T-helper 2 cell treated with Interferon-gamma antibody and Interleukin-4, amounts not matched to agents 5 μg/mL and 100 μg/mL, for 36 hours (primary cell): ENCODE results near the gene GPANK1.
"Not testable (repeated sequence)": the region's sequence is repeated elsewhere in the genome, so short reads cannot be mapped to it uniquely, and the experiment has no call there.

Experiments used
- DNase-seq: peaks from one replicate; pipeline ENCODE4 v3.0.0; 2021; ENCODE audit warnings: low spot score
- H3K27ac Mint-ChIP-seq: one replicate; pipeline ENCODE4 v1.8.0; 2021; ENCODE audit warnings: mild to moderate bottlenecking, mixed read lengths
- H3K27me3 Mint-ChIP-seq: one replicate; pipeline ENCODE4 v1.8.0; 2021; ENCODE audit warnings: low read depth, mixed read lengths
- H3K36me3 Mint-ChIP-seq: one replicate; pipeline ENCODE4 v1.8.0; 2021; ENCODE audit warnings: low read depth, mixed read lengths
- H3K4me1 Mint-ChIP-seq: one replicate; pipeline ENCODE4 v1.8.0; 2021; ENCODE audit warnings: low read depth, mixed read lengths
- H3K4me3 Mint-ChIP-seq: one replicate; pipeline ENCODE4 v1.8.0; 2022; ENCODE audit warnings: mild to moderate bottlenecking, moderate library complexity, mixed read lengths
- H3K9me3 Mint-ChIP-seq: one replicate; pipeline ENCODE4 v1.8.0; 2021; ENCODE audit warnings: mixed read lengths

GPANK1 gene

GRCh38 chr6:31664790-31665500, at the start of gene GPANK1:
GPANK1 (minus strand) TSS chr6:31664997; CDS start chr6:31664478, 519 bp downstream.
- H3K9me3 Mint-ChIP-seq, result no peaks in the 10 kb centered on the region
- H3K4me1 Mint-ChIP-seq, result peaks cover 55% of the 10 kb centered on the region
- peak; percentile 92 for DNase-seq
- H3K27ac Mint-ChIP-seq, result peak within 1 kb of the TSS; percentile 97
- H3K36me3 Mint-ChIP-seq, result peaks cover 72% of the 10 kb centered on the region
- H3K27me3 Mint-ChIP-seq, result no peaks in the 10 kb centered on the region
- H3K4me3 Mint-ChIP-seq, result peak within 1 kb of the TSS; percentile 98

GRCh38 chr6:31713991-31714684, 49.3 kb upstream of the GPANK1 start:
- no peaks in the 10 kb centered on the region for H3K9me3 Mint-ChIP-seq
- peaks cover 8% of the 10 kb centered on the region for H3K27me3 Mint-ChIP-seq
- DNase-seq, result no peak
- H3K4me3 Mint-ChIP-seq, result no peak overlapping the region
- peaks cover 19% of the 10 kb centered on the region for H3K4me1 Mint-ChIP-seq
- H3K36me3 Mint-ChIP-seq, result no peaks in the 10 kb centered on the region
- H3K27ac Mint-ChIP-seq, result no peak overlapping the region

- H3K27ac Mint-ChIP-seq, result no peak overlapping the region
- peaks cover 16% of the 10 kb centered on the region for H3K4me1 Mint-ChIP-seq
- no peaks in the 10 kb centered on the region for H3K36me3 Mint-ChIP-seq
- H3K9me3 Mint-ChIP-seq, result no peaks in the 10 kb centered on the region
- peaks cover 8% of the 10 kb centered on the region for H3K27me3 Mint-ChIP-seq
- no peak overlapping the region for H3K4me3 Mint-ChIP-seq
- DNase-seq, result no peak
These were observed 48.7 kb upstream of the GPANK1 start for GRCh38 chr6:31713465-31713864.

GRCh38 chr6:31712296-31712695, 47.5 kb upstream of the GPANK1 start:
- no peak overlapping the region for H3K27ac Mint-ChIP-seq
- no peak overlapping the region for H3K4me3 Mint-ChIP-seq
- H3K9me3 Mint-ChIP-seq, result no peaks in the 10 kb centered on the region
- H3K36me3 Mint-ChIP-seq, result no peaks in the 10 kb centered on the region
- H3K27me3 Mint-ChIP-seq, result peaks cover 8% of the 10 kb centered on the region
- no peak for DNase-seq
- peaks cover 16% of the 10 kb centered on the region for H3K4me1 Mint-ChIP-seq

- Mint-ChIP-seq H3K4me1 (peaks cover 16% of the 10 kb centered on the region), H3K9me3 (no peaks in the 10 kb centered on the region), H3K36me3 (no peaks in the 10 kb centered on the region), H3K4me3 (no peak overlapping the region), H3K27me3 (peaks cover 10% of the 10 kb centered on the region), H3K27ac (no peak overlapping the region)
- DNase-seq, result no peak
These were observed 46.4 kb upstream of the GPANK1 start for GRCh38 chr6:31711233-31711632.

GRCh38 chr6:31710523-31711219, 45.9 kb upstream of the GPANK1 start:
- no peaks in the 10 kb centered on the region for H3K9me3 Mint-ChIP-seq
- H3K4me3 Mint-ChIP-seq, result no peak overlapping the region
- no peaks in the 10 kb centered on the region for H3K36me3 Mint-ChIP-seq
- peaks cover 16% of the 10 kb centered on the region for H3K4me1 Mint-ChIP-seq
- no peak for DNase-seq
- peaks cover 10% of the 10 kb centered on the region for H3K27me3 Mint-ChIP-seq
- H3K27ac Mint-ChIP-seq, result no peak overlapping the region

GRCh38 chr6:31709157-31709556, 44.4 kb upstream of the GPANK1 start:
- H3K4me3 Mint-ChIP-seq, H3K27me3 Mint-ChIP-seq, H3K27ac Mint-ChIP-seq, DNase-seq, H3K9me3 Mint-ChIP-seq, H3K36me3 Mint-ChIP-seq: not testable (repeated sequence)
- H3K4me1 Mint-ChIP-seq, result peaks cover 16% of the 10 kb centered on the region

GRCh38 chr6:31708224-31708623, 43.4 kb upstream of the GPANK1 start:
- DNase-seq, result no peak
- no peak overlapping the region for H3K4me3 Mint-ChIP-seq
- H3K9me3 Mint-ChIP-seq, result no peaks in the 10 kb centered on the region
- peaks cover 3% of the 10 kb centered on the region for H3K27me3 Mint-ChIP-seq
- peaks cover 16% of the 10 kb centered on the region for H3K4me1 Mint-ChIP-seq
- H3K27ac Mint-ChIP-seq, result no peak overlapping the region
- no peaks in the 10 kb centered on the region for H3K36me3 Mint-ChIP-seq

- no peak for DNase-seq
- H3K27ac Mint-ChIP-seq, result no peak overlapping the region
- H3K4me3 Mint-ChIP-seq, result no peak overlapping the region
- H3K9me3 Mint-ChIP-seq, result no peaks in the 10 kb centered on the region
- no peaks in the 10 kb centered on the region for H3K36me3 Mint-ChIP-seq
- H3K27me3 Mint-ChIP-seq, result peaks cover 2% of the 10 kb centered on the region
- peaks cover 16% of the 10 kb centered on the region for H3K4me1 Mint-ChIP-seq
These were observed 42.9 kb upstream of the GPANK1 start for GRCh38 chr6:31707701-31708100.

- peaks cover 7% of the 10 kb centered on the region for H3K36me3 Mint-ChIP-seq
- H3K27ac Mint-ChIP-seq, result no peak within 1 kb of the TSS
- H3K4me1 Mint-ChIP-seq, result peaks cover 16% of the 10 kb centered on the region
- peaks cover 2% of the 10 kb centered on the region for H3K27me3 Mint-ChIP-seq
- no peaks in the 10 kb centered on the region for H3K9me3 Mint-ChIP-seq
- no peak for DNase-seq
- no peak within 1 kb of the TSS for H3K4me3 Mint-ChIP-seq
These were observed 41.8 kb upstream of the GPANK1 start, which contains the start of gene LY6G6F for GRCh38 chr6:31706599-31706998. LY6G6F (plus strand) TSS chr6:31706866; CDS start chr6:31706907, 41 bp downstream.

- Mint-ChIP-seq H3K27ac (no peak overlapping the region), H3K4me3 (no peak overlapping the region), H3K36me3 (peaks cover 12% of the 10 kb centered on the region), H3K9me3 (no peaks in the 10 kb centered on the region), H3K4me1 (peaks cover 15% of the 10 kb centered on the region), H3K27me3 (peaks cover 2% of the 10 kb centered on the region)
- no peak for DNase-seq
These were observed 41.1 kb upstream of the GPANK1 start for GRCh38 chr6:31705931-31706330.

- peaks cover 19% of the 10 kb centered on the region for H3K36me3 Mint-ChIP-seq
- DNase-seq, result peak; percentile 95
- H3K4me3 Mint-ChIP-seq, result peak within 1 kb of the TSS; percentile 98
- peaks cover 2% of the 10 kb centered on the region for H3K27me3 Mint-ChIP-seq
- peak within 1 kb of the TSS; percentile 97 for H3K27ac Mint-ChIP-seq
- peaks cover 16% of the 10 kb centered on the region for H3K4me1 Mint-ChIP-seq
- H3K9me3 Mint-ChIP-seq, result no peaks in the 10 kb centered on the region
These were observed 38.3 kb upstream of the GPANK1 start, which contains the start of gene ABHD16A for GRCh38 chr6:31702819-31703716. ABHD16A (minus strand) TSS chr6:31703324; CDS start chr6:31703281, 43 bp downstream.

GRCh38 chr6:31702405-31702818, 37.6 kb upstream of the GPANK1 start:
- H3K36me3 Mint-ChIP-seq, result peaks cover 26% of the 10 kb centered on the region
- no peaks in the 10 kb centered on the region for H3K9me3 Mint-ChIP-seq
- H3K4me3 Mint-ChIP-seq, result peak overlapping the region; percentile 98
- peaks cover 2% of the 10 kb centered on the region for H3K27me3 Mint-ChIP-seq
- peaks cover 23% of the 10 kb centered on the region for H3K4me1 Mint-ChIP-seq
- peak; percentile 40 for DNase-seq
- H3K27ac Mint-ChIP-seq, result peak overlapping the region; percentile 97
